IMR-90 (cell line): ENCODE measurements around the gene CLMP.

Source experiments
- CEBPB ChIP-seq: IDR thresholded peaks from 2 replicates; pipeline ENCODE4 v1.6.1; 2012; ENCODE audit warnings: low read depth, low read length, improper control_type of control experiment
- CHD1 ChIP-seq: IDR thresholded peaks from 2 replicates; pipeline ENCODE4 v1.6.1; 2012; ENCODE audit warnings: low read depth, low read length, improper control_type of control experiment
- MAFK ChIP-seq: IDR thresholded peaks from 2 replicates; pipeline ENCODE4 v1.6.1; 2012; ENCODE audit warnings: low read depth, low read length, improper control_type of control experiment
- NFE2L2 ChIP-seq: fragments of 150-350 bp; IDR thresholded peaks from 2 replicates; pipeline ENCODE4 v1.6.1; 2016; ENCODE audit warnings: low read depth, mild to moderate bottlenecking, low read length
- POLR2A ChIP-seq: IDR thresholded peaks from 2 replicates; pipeline ENCODE4 v1.6.1; 2012; ENCODE audit warnings: mild to moderate bottlenecking, low read depth, low read length
- RAD21 ChIP-seq: IDR thresholded peaks from 2 replicates; pipeline ENCODE4 v1.6.1; 2012; ENCODE audit warnings: low read length, improper control_type of control experiment
- RFX5 ChIP-seq: IDR thresholded peaks from 2 replicates; pipeline ENCODE4 v1.8.0; 2012; ENCODE audit warnings: low read depth, mild to moderate bottlenecking, low read length, moderate library complexity
- TF ChIP-seq, protein P1 (sequence below): conservative IDR thresholded peaks from 2 replicates; pipeline ENCODE4 v1.5.1; 2012; ENCODE audit warnings: mild to moderate bottlenecking, low read depth, low read length, improper control_type of control experiment
- TF ChIP-seq, protein P2 (sequence below): fragments of 150-350 bp; IDR thresholded peaks from 2 replicates; pipeline ENCODE4 v1.6.1; 2017; ENCODE audit warnings: mild to moderate bottlenecking, antibody characterized with exemption, low read length, low read depth
- TF ChIP-seq, protein P3 (sequence below): fragments of 150-350 bp; IDR thresholded peaks from 2 replicates; pipeline ENCODE4 v1.6.1; 2016; ENCODE audit warnings: low read depth, mild to moderate bottlenecking, low read length, moderate library complexity, borderline replicate concordance

- TF ChIP-seq, protein P1, sequence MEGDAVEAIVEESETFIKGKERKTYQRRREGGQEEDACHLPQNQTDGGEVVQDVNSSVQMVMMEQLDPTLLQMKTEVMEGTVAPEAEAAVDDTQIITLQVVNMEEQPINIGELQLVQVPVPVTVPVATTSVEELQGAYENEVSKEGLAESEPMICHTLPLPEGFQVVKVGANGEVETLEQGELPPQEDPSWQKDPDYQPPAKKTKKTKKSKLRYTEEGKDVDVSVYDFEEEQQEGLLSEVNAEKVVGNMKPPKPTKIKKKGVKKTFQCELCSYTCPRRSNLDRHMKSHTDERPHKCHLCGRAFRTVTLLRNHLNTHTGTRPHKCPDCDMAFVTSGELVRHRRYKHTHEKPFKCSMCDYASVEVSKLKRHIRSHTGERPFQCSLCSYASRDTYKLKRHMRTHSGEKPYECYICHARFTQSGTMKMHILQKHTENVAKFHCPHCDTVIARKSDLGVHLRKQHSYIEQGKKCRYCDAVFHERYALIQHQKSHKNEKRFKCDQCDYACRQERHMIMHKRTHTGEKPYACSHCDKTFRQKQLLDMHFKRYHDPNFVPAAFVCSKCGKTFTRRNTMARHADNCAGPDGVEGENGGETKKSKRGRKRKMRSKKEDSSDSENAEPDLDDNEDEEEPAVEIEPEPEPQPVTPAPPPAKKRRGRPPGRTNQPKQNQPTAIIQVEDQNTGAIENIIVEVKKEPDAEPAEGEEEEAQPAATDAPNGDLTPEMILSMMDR = no peak
- TF ChIP-seq CHD1 (no peak), POLR2A (no peak), RAD21 (no peak), CEBPB (no peak), MAFK (no peak), NFE2L2 (no peak), RFX5 (no peak)
- TF ChIP-seq, protein P2, sequence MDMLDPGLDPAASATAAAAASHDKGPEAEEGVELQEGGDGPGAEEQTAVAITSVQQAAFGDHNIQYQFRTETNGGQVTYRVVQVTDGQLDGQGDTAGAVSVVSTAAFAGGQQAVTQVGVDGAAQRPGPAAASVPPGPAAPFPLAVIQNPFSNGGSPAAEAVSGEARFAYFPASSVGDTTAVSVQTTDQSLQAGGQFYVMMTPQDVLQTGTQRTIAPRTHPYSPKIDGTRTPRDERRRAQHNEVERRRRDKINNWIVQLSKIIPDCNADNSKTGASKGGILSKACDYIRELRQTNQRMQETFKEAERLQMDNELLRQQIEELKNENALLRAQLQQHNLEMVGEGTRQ = peak; percentile 53
- TF ChIP-seq, protein P3, sequence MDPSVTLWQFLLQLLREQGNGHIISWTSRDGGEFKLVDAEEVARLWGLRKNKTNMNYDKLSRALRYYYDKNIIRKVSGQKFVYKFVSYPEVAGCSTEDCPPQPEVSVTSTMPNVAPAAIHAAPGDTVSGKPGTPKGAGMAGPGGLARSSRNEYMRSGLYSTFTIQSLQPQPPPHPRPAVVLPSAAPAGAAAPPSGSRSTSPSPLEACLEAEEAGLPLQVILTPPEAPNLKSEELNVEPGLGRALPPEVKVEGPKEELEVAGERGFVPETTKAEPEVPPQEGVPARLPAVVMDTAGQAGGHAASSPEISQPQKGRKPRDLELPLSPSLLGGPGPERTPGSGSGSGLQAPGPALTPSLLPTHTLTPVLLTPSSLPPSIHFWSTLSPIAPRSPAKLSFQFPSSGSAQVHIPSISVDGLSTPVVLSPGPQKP = no peak
Observed at GRCh38 chr11:123238297-123238696, 43.2 kb upstream of the CLMP start.
